Measurements from ENCODE around the gene KIAA0040. TPM values are rescaled to one million over a fixed set of nuclear protein-coding genes. Genes with fewer than 3 reads are reported as not detected.
A peak's percentile ranks its signal among the peaks of the same experiment; 100 is the strongest.

The KIAA0040 gene
- 1 to 10 TPM in 2 of 8 experiments, under 1 TPM in 6; 0.05 to 1.3 (median 0.22) TPM for total RNA-seq

DNA sequence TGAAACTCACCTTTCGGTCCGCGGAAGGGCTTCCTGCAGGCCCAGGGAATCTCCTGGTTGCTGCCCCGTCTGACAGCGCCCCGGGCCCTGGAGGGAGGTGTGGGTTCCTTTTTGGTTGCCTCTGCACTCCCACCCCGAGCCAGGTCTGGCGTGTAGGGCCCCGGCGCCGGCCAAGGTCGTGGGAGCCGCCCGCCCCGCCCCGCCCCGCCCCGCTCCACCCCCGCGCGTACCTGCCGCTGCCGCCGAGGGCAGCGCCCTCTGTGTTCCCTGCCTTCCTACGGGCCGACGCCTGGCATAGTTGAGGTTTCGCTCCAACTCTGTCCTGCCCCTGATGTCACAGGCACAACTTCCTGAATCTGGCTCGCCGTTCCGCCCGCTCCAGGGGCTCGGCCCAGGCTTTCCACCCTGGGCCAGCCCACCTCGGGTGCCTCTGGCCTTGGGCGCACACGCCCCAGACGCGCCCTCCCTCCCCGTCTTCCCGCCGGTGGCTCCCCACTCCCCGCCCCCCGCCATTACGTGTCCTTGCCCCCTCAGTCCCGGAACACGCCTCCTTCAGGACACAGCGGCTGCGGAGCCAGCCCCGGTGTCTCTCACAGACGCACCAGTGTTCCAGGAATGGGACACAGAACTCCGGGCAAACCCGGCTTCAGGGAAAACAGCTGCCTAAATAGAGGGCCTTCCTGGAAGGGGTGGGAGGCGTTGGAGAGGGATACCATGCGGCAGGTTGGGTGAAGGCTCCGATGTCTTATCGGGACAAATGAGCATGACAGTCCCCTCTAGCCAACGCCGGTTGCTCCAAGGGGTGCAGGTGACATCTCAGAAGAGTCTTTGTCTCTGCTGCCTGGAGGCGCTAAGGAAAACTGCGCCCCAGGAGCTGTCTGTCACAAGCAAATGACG lies at the start of gene KIAA0040:
Gene KIAA0040 (minus strand): TSS at position 147 of the 897 bp plus-strand sequence. CDS start 31,763 bp downstream, outside the sequence.
- WGBS, 10 experiments, result 7 to 60% (median 14%) methylated on average over 2 to 14 of the region's 62 CpGs; no CpG with 5 or more reads in 3 of the 10 experiments
- in situ Hi-C loops (cut with MboI; ENCODE audit: low pct_unique_long_range_greater_than_20kb in 2 of 9, low sequenced_read_pairs in 9 of 9, unreplicated experiment in 9 of 9), result no loop called here
- peak; percentile 64 to 92 (median 86) for ATAC-seq (replicated peaks in 6 of 8)
- no peak within 1 kb of the TSS for H3K27ac ChIP-seq
- peaks cover 0 to 10% of the 10 kb centered on the region in 2 donors for H3K4me1 ChIP-seq (replicated peaks in 1 of 2)
- H3K4me3 ChIP-seq, result peak within 1 kb of the TSS; percentile 5 to 39 (median 22)

DNA sequence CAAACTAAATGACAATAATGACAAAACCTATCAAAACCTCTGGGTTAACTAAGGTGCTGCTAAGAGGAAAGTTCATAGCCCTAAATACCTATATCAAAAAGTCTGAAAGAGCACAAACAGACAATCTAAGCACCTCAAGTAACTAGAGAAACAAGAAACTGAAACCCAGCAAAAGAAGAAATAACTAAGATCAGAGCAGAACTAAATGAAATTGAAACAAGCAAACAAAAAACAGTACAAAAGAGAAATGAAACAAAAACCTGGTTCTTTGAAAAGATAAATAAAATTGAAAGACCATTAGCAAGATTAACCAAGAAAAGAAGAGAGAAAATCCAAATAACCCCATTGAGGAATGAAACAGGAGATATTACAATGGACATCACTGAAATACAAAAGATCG lies 44.8 kb upstream of the KIAA0040 start:
- no peak for ATAC-seq (replicated peaks in 6 of 8)
- Histone ChIP-seq H3K4me1 (replicated peaks in 1 of 2) (no peaks in the 10 kb centered on the region), H3K27ac (no peak overlapping the region), H3K4me3 (no peak overlapping the region)
- in situ Hi-C loops (cut with MboI; ENCODE audit: low pct_unique_long_range_greater_than_20kb in 2 of 9, low sequenced_read_pairs in 9 of 9, unreplicated experiment in 9 of 9), result no loop called here
- WGBS, 10 experiments, result 0 to 93% (median 66%) methylated on average over 1 of the region's 1 CpG

DNA sequence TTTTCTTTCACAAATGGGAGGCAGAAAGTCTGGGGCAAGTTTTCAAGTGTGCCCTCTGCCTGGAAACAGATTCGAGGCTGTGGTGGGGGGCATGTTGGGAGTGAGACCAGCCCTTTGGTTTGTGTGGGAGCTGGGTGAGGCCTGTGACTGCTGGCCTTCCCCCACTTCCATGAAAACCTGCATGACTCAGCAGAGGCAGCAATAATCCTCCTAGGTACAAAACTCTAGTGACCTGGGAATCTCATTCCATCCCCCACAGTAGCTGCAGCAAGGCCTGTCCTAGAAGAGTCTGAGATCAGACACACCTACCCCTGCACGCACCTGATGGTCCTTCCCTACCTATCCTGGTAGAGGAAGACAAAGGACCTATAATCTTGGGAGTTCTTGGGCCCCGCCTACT lies 42.1 kb upstream of the KIAA0040 start:
- no peak for ATAC-seq (replicated peaks in 6 of 8)
- Histone ChIP-seq H3K4me3 (no peak overlapping the region), H3K4me1 (replicated peaks in 1 of 2) (no peaks in the 10 kb centered on the region), H3K27ac (no peak overlapping the region)
- in situ Hi-C loops (cut with MboI; ENCODE audit: low pct_unique_long_range_greater_than_20kb in 2 of 9, low sequenced_read_pairs in 9 of 9, unreplicated experiment in 9 of 9), result no loop called here
- 5 to 100% (median 79%) methylated on average over 1 to 3 of the region's 3 CpGs; no CpG with 5 or more reads in 4 of the 10 experiments for whole genome bisulfite sequencing, 10 experiments

DNA sequence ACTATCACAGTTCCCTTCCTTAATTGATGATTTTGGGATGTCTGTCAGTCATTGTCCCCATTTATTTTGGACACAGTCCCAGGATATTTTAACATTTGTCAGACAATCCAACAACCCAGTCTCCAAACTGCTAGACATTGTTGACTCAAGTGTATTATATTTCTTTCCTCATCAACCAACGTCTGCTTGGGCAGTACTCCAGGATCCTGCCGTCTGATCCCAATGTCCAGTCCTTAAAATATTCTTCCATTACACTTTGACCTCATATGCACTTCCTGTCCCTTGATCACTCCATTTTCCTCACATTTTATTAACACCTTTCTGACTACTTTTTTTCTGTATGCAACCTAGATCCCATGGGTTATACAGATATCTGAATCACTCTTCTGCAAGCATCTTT lies 39.8 kb upstream of the KIAA0040 start:
- in situ Hi-C loops (cut with MboI; ENCODE audit: low pct_unique_long_range_greater_than_20kb in 2 of 9, low sequenced_read_pairs in 9 of 9, unreplicated experiment in 9 of 9), result no loop called here
- H3K27ac ChIP-seq, result no peak overlapping the region
- 0 to 100% (median 63%) methylated on average over 1 to 2 of the region's 2 CpGs; no CpG with 5 or more reads in 2 of the 10 experiments for WGBS, 10 experiments
- no peak for ATAC-seq (replicated peaks in 6 of 8)
- no peak overlapping the region for H3K4me3 ChIP-seq
- H3K4me1 ChIP-seq (replicated peaks in 1 of 2), result no peaks in the 10 kb centered on the region

DNA sequence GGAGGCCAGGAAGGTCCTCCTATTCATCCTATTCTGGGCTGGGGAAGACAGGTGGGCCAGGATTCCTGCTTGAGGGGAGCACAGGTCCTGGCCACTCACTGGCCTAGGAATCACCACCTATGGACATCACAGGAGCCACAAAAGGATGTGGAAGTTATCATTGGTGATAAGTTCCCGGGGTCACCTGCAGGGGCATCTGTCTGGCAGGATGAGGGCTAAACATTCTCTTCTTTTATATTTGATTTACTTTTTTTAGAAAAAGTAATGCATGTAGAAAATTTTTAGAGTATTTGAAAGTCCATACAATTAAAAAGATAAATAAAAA lies 33.2 kb upstream of the KIAA0040 start:
- ATAC-seq (replicated peaks in 6 of 8), result no peak
- in situ Hi-C loops (cut with MboI; ENCODE audit: low pct_unique_long_range_greater_than_20kb in 2 of 9, low sequenced_read_pairs in 9 of 9, unreplicated experiment in 9 of 9), result no loop called here

DNA sequence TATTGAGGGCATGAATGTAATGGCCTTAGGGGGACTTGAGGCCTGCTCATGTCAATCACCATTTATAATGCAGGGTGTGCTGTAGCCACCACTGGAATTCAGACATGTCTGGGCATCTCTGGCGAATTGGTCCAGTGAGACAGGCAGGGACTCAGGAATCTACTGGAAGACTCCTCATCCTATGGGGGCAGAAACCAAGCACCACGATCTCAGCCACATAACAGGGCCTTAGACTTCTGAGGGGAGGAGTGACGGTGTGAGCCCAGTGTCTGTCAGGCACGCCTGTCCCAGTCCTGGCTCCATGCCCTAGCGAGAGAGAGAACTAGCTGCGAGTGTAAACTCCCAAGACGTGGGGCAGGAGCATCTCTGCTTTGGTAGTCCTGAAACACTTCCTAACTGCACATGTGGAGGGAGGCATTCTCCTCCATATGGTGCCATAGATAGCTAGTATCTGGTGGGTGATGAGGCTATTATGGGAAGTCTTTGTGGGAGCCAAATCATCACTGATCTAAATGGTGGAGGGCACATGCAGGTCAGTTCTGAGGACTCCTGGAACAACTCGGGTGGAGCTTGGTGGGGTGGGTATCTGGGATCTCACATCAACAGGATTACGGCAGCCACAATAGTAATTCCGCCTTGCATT lies 29.8 kb upstream of the KIAA0040 start:
- no peak overlapping the region for H3K27ac ChIP-seq
- in situ Hi-C loops (cut with MboI; ENCODE audit: low pct_unique_long_range_greater_than_20kb in 2 of 9, low sequenced_read_pairs in 9 of 9, unreplicated experiment in 9 of 9), result no loop called here
- WGBS, 10 experiments, result 46 to 96% (median 93%) methylated on average over 2 to 7 of the region's 10 CpGs; no CpG with 5 or more reads in 4 of the 10 experiments
- peak in 2 of 8 experiments; percentile 30 to 49 for ATAC-seq (replicated peaks in 6 of 8)
- no peak overlapping the region for H3K4me3 ChIP-seq
- H3K4me1 ChIP-seq (replicated peaks in 1 of 2), result peaks cover 0 to 12% of the 10 kb centered on the region in 2 donors

More for the DNA sequence above, 33.2 kb upstream of the KIAA0040 start:
- no peaks in the 10 kb centered on the region for H3K4me1 ChIP-seq (replicated peaks in 1 of 2)
- 0 to 43% (median 11%) methylated on average over 1 of the region's 1 CpG; no CpG with 5 or more reads in 4 of the 10 experiments for WGBS, 10 experiments
- no peak overlapping the region for H3K27ac ChIP-seq
- H3K4me3 ChIP-seq, result no peak overlapping the region

DNA sequence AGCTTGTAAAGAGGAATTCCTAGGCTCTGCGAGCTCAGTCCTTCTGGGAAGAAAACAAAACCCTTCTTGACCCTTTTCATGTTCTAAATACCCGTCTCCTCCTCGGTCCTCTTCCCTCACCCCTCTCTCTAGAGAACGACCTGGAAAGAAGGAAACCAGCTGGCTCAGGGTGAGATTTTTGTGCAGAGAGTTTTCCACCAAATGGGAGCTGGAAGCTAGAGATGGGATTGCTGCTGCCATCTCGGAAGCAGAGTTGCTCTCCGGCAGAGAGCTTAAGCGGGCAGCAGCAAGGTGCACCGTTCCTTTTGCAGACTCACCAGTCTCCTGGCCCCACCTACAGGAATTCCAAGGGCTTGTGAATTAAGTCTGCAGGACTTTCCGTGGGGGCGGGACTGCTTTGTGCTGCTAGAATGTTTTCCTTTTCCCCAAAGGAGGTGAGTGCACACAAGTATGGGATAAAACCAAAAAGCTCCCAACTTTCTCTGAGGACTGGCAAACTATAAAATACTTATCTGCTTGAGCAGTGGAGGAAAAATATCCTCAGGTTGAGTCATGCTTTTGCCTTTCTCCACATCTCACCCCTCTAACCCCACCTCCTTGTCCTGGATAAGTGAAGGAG lies 29.1 kb upstream of the KIAA0040 start:
- in situ Hi-C loops (cut with MboI; ENCODE audit: low pct_unique_long_range_greater_than_20kb in 2 of 9, low sequenced_read_pairs in 9 of 9, unreplicated experiment in 9 of 9), result no loop called here
- peak in 2 of 8 experiments; percentile 43 to 50 for ATAC-seq (replicated peaks in 6 of 8)
- H3K27ac ChIP-seq, result no peak overlapping the region
- H3K4me3 ChIP-seq, result no peak overlapping the region
- peaks cover 2 to 15% of the 10 kb centered on the region in 2 donors for H3K4me1 ChIP-seq (replicated peaks in 1 of 2)
- 0 to 69% (median 61%) methylated on average over 1 to 7 of the region's 10 CpGs; no CpG with 5 or more reads in 6 of the 10 experiments for WGBS, 10 experiments

DNA sequence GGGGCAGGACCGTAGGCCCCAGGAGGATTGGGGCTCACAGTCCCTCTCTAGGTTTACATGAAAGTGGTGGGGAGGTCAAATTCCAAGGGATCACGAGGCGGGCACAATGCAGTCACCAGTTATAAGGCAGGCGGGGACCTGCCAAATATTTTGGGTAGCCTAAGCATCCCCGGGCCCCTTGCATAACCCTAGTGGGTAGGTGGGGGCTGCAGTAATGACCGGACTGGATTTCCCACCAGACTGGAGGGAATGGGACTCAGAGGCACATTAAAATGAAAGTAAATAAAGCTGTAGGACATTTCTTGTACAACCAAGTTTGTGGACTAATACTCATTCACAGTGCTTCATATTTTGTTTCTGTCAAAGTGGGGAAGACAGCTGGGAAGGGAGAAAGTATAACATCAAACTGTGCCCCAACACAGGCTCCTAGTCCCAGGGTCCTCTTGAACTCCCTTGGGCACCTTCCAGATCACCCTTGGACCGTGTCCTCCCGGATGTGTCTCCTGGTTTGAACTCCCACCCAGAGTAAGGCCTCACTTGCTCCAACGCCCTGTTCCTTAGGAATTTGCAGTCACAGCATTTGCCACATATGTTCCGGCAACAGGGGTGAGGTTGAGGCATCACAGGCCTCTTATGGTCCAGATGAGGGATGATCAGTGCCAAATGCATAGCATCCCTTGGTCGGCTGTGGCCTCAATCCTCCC lies 28.4 kb upstream of the KIAA0040 start:
- no peak overlapping the region for H3K27ac ChIP-seq
- ATAC-seq (replicated peaks in 6 of 8), result peak in 2 of 8 experiments; percentile 14 to 42
- no peak overlapping the region for H3K4me3 ChIP-seq
- in situ Hi-C loops (cut with MboI; ENCODE audit: low pct_unique_long_range_greater_than_20kb in 2 of 9, low sequenced_read_pairs in 9 of 9, unreplicated experiment in 9 of 9), result no loop called here
- WGBS, 10 experiments, result 13 to 77% (median 43%) methylated on average over 1 to 11 of the region's 11 CpGs; no CpG with 5 or more reads in 1 of the 10 experiments
- peaks cover 2 to 15% of the 10 kb centered on the region in 2 donors for H3K4me1 ChIP-seq (replicated peaks in 1 of 2)

DNA sequence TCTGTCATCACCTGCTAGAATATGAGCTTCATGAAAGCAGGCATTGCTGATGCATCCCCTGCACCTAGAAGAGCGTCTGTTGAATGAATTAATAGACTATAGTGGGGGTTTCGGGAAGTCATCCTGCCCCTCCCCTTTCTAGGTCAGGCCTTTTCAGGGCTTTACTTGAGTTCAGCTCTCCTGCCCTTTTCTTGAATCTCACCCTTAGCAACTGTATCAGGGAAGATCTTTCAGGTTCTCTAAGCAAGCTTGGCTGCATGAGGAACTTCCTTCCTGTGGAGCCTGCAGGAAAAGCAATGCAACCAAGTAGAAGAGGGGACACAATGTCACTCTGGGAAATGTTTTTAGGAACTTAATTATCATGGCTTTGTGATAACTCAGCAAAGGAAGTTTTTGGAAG lies 27.2 kb upstream of the KIAA0040 start:
- in situ Hi-C loops (cut with MboI; ENCODE audit: low pct_unique_long_range_greater_than_20kb in 2 of 9, low sequenced_read_pairs in 9 of 9, unreplicated experiment in 9 of 9), result no loop called here
- WGBS, 10 experiments, result 17 to 100% (median 61%) methylated on average over 1 to 2 of the region's 2 CpGs; no CpG with 5 or more reads in 2 of the 10 experiments
- H3K27ac ChIP-seq, result no peak overlapping the region
- peaks cover 2 to 15% of the 10 kb centered on the region in 2 donors for H3K4me1 ChIP-seq (replicated peaks in 1 of 2)
- H3K4me3 ChIP-seq, result no peak overlapping the region
- no peak for ATAC-seq (replicated peaks in 6 of 8)

DNA sequence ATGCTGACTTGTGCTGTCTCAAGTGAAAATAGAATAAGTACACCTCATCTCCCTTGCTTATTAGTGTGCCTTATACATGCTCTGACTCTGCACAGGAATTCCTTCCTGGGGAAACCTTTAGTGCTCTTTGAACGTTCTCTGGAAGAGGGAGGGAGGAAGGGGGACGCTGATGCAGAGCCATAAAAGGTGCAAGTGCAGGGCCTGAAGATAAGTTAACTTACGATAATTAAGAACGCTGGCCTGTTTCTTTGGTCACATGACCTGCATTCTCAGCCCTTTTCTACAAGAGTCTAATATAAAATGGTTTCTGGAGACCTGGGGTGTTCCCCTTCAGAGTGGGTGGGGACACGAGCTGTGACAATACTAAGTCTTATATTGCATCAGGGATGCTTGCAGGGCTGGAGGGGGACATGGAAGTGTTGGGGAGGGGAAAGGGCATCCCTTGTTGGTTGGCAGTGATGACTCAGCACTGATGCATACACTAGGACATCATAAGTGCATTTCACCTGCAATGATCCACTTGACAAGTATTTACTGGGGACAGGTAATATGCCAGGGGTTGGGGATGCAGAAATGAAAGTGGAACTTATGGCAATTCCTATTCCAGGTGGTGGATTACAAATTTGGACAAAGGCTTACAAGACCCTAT lies 26.3 kb upstream of the KIAA0040 start:
- ATAC-seq (replicated peaks in 6 of 8), result peak in 5 of 8 experiments; percentile 24 to 78 (median 45)
- WGBS, 10 experiments, result 20 to 75% (median 54%) methylated on average over 1 to 5 of the region's 5 CpGs; no CpG with 5 or more reads in 2 of the 10 experiments
- in situ Hi-C loops (cut with MboI; ENCODE audit: low pct_unique_long_range_greater_than_20kb in 2 of 9, low sequenced_read_pairs in 9 of 9, unreplicated experiment in 9 of 9), result no loop called here
- Histone ChIP-seq H3K27ac (no peak overlapping the region), H3K4me1 (replicated peaks in 1 of 2) (peaks cover 2 to 15% of the 10 kb centered on the region in 2 donors), H3K4me3 (no peak overlapping the region)

DNA sequence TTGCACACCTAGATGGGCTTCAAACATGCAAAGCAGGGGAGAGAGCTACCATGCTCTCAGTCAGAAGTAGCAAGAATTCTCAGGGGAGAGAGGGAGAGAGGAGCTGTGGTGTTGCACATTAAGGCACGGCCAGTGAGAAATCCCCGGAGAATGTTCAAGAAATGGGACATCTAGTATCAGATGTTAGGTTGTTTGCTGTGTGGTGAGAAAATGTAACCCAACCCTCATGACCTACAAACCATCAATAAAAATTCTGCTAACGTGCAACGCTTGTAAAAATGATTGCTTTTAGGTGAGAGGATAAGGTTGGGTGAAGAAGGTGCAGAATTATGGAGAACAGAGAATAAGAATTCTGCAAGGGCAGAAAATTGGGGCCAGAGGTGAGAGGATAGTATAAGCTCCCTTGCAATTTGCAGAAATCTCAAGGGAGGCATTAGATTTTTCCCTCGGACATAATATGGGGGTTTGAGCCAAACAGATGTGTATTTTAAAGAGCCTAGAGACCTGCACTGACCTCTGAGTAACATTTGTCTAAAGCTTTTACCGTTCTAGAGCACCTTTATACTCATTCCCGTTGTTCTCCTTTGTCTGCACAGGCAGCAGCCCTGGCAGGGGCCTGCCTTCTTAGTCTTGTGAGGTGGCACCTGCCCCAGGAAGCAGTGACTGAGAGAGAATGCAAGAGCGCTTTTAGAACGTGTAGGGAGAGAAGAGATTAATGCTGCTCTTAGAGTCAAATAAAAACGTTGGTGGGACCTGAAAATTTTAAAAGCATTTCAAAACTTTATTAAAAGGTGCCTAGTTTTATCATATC lies 25.4 kb upstream of the KIAA0040 start:
- H3K27ac ChIP-seq, result no peak overlapping the region
- 21 to 58% (median 39%) methylated on average over 2 to 10 of the region's 10 CpGs; no CpG with 5 or more reads in 1 of the 10 experiments for WGBS, 10 experiments
- H3K4me1 ChIP-seq (replicated peaks in 1 of 2), result peaks cover 2 to 15% of the 10 kb centered on the region in 2 donors
- in situ Hi-C loops (cut with MboI; ENCODE audit: low pct_unique_long_range_greater_than_20kb in 2 of 9, low sequenced_read_pairs in 9 of 9, unreplicated experiment in 9 of 9), result no loop called here
- H3K4me3 ChIP-seq, result no peak overlapping the region
- peak in 4 of 8 experiments; percentile 21 to 74 (median 60) for ATAC-seq (replicated peaks in 6 of 8)

All from motor neuron (in vitro differentiated cells).